ENCODE measurements around the gene DNASE2B. TPM values are rescaled to one million over a fixed set of nuclear protein-coding genes. Genes with fewer than 3 reads are reported as not detected.
A peak's percentile ranks its signal among the peaks of the same experiment; 100 is the strongest.

Gene DNASE2B
- total RNA-seq, 4 donors from 2014 or later, result 1.3 to 8.2 (median 2.9) TPM

GRCh38 chr1:84390226-84390625 is 8.1 kb upstream of the DNASE2B start:
- Histone ChIP-seq H3K4me3 (no peak overlapping the region), H3K27me3 (no peaks in the 10 kb centered on the region), H3K9me3 (no peaks in the 10 kb centered on the region), H3K27ac (no peak overlapping the region), H3K36me3 (no peaks in the 10 kb centered on the region), H3K4me1 (no peaks in the 10 kb centered on the region)
- in situ Hi-C loops (cut with MboI; ENCODE audit: low sequenced_read_pairs in 4 of 4) (no loop called here), intact Hi-C loops (cut with DNase I; ENCODE audit: low total_unique reads) (no loop called here)
- DNase-seq (no peak), ATAC-seq (no peak)
- no peak for TF ChIP-seq POLR2A (IDR thresholded peaks at IDR 0.05)
- TF ChIP-seq CTCF (IDR thresholded peaks at IDR 0.05 in 4 of 5, conservative IDR thresholded peaks at IDR 0.05 in 1 of 5), result no peak

GRCh38 chr1:84401156-84401555 is 2.9 kb downstream of the DNASE2B start:
- in situ Hi-C loops (cut with MboI; ENCODE audit: low sequenced_read_pairs in 4 of 4), result no loop called here
- Histone ChIP-seq H3K9me3 (no peaks in the 10 kb centered on the region), H3K36me3 (no peaks in the 10 kb centered on the region), H3K27me3 (no peaks in the 10 kb centered on the region), H3K4me1 (no peaks in the 10 kb centered on the region), H3K4me3 (no peak overlapping the region), H3K27ac (no peak overlapping the region)
- intact Hi-C loops (cut with DNase I; ENCODE audit: low total_unique reads), result no loop called here
- no peak for ATAC-seq
- DNase-seq, result no peak
- TF ChIP-seq POLR2A (IDR thresholded peaks at IDR 0.05) (no peak), CTCF (IDR thresholded peaks at IDR 0.05 in 4 of 5, conservative IDR thresholded peaks at IDR 0.05 in 1 of 5) (no peak)

GRCh38 chr1:84402060-84402459 is 3.8 kb downstream of the DNASE2B start:
- DNase-seq (no peak), ATAC-seq (peak in 1 of 2 donors; percentile 68)
- Histone ChIP-seq H3K9me3 (no peaks in the 10 kb centered on the region), H3K4me3 (no peak overlapping the region), H3K27ac (no peak overlapping the region), H3K4me1 (no peaks in the 10 kb centered on the region), H3K27me3 (no peaks in the 10 kb centered on the region), H3K36me3 (no peaks in the 10 kb centered on the region)
- TF ChIP-seq POLR2A (IDR thresholded peaks at IDR 0.05), result no peak
- no peak for TF ChIP-seq CTCF (IDR thresholded peaks at IDR 0.05 in 4 of 5, conservative IDR thresholded peaks at IDR 0.05 in 1 of 5)
- in situ Hi-C loops (cut with MboI; ENCODE audit: low sequenced_read_pairs in 4 of 4) (no loop called here), intact Hi-C loops (cut with DNase I; ENCODE audit: low total_unique reads) (no loop called here)

GRCh38 chr1:84402501-84402900 is 4.2 kb downstream of the DNASE2B start:
- in situ Hi-C loops (cut with MboI; ENCODE audit: low sequenced_read_pairs in 4 of 4) (no loop called here), intact Hi-C loops (cut with DNase I; ENCODE audit: low total_unique reads) (no loop called here)
- H3K36me3 ChIP-seq, result no peaks in the 10 kb centered on the region
- H3K27ac ChIP-seq, result no peak overlapping the region
- H3K9me3 ChIP-seq, result no peaks in the 10 kb centered on the region
- no peak overlapping the region for H3K4me3 ChIP-seq
- ATAC-seq (no peak), DNase-seq (no peak)
- H3K4me1 ChIP-seq, result peaks cover 0 to 1% of the 10 kb centered on the region in 2 donors
- no peaks in the 10 kb centered on the region for H3K27me3 ChIP-seq
- TF ChIP-seq CTCF (IDR thresholded peaks at IDR 0.05 in 4 of 5, conservative IDR thresholded peaks at IDR 0.05 in 1 of 5) (no peak), POLR2A (IDR thresholded peaks at IDR 0.05) (no peak)

GRCh38 chr1:84403347-84403746 is 5.1 kb downstream of the DNASE2B start:
- no peaks in the 10 kb centered on the region for H3K9me3 ChIP-seq
- no peak overlapping the region for H3K4me3 ChIP-seq
- in situ Hi-C loops (cut with MboI; ENCODE audit: low sequenced_read_pairs in 4 of 4), result no loop called here
- H3K27ac ChIP-seq, result no peak overlapping the region
- intact Hi-C loops (cut with DNase I; ENCODE audit: low total_unique reads), result no loop called here
- peaks cover 3 to 5% of the 10 kb centered on the region in 2 donors for H3K4me1 ChIP-seq
- DNase-seq, result no peak
- H3K27me3 ChIP-seq, result no peaks in the 10 kb centered on the region
- H3K36me3 ChIP-seq, result no peaks in the 10 kb centered on the region
- TF ChIP-seq POLR2A (IDR thresholded peaks at IDR 0.05) (no peak), CTCF (IDR thresholded peaks at IDR 0.05 in 4 of 5, conservative IDR thresholded peaks at IDR 0.05 in 1 of 5) (no peak)
- no peak for ATAC-seq
